HepG2 (cell line): ENCODE data around the gene ANKRD35. TPM values are rescaled to one million over a fixed set of nuclear protein-coding genes. Genes with fewer than 3 reads are reported as not detected.

Experiments
- ATAC-seq: fragments of 200-7000 bp; cut with Tn5 transposase; 3 replicates; pipeline ENCODE4 v1.9.1; 2020; ENCODE audit warnings: mild to moderate bottlenecking, moderate library complexity
- BruUV-seq: library from RNA; stranded (reverse); fragments of 400-500 nt; replicated peaks from 2 replicates; lab custom pipeline; 2021; lab: Mats Ljungman, UMichigan
- CTCF ChIA-PET: fragments of 300-600 bp; formaldehyde crosslinking; extraction: SDS; loops from one replicate; lab custom pipeline; 2021; ENCODE audit warnings: low total read pairs, inconsistent platforms, low intra/inter-chr PET ratio; lab: Yijun Ruan, JAX
- POLR2A ChIA-PET: fragments of 350-600 bp; sonication (Branson Sonifier 250); formaldehyde crosslinking; loops from one replicate; lab custom pipeline; 2020; ENCODE audit warnings: antibody characterized with exemption, inconsistent platforms; lab: Yijun Ruan, JAX
- DNase-seq: peaks from one replicate; pipeline ENCODE4 v3.0.0-alpha.2; 2015; ENCODE audit warnings: low spot score
- FAIRE-seq: peaks from 3 replicates; lab custom pipeline; 2011; peaks lifted over from hg19 to GRCh38; lab: Jason Lieb, UNC
- H2AFZ ChIP-seq: one replicate; pipeline ENCODE4 v1.6.1; 2011; ENCODE audit warnings: low read length, inconsistent platforms
- H3K27ac ChIP-seq: fragments of 300-600 bp; 3 replicates; pipeline ENCODE4 v1.8.0; 2011; ENCODE audit warnings: mixed run types, mild to moderate bottlenecking, mixed read lengths, low read length, inconsistent platforms; ENCODE audit not compliant: insufficient read depth; ENCODE audit errors: extremely low read length
- H3K27me3 ChIP-seq, 2 experiments: fragments of 200-600 bp in 1 of 2; 2 replicates in 1 of 2; 3 replicates in 1 of 2; pipeline versions ENCODE4 v1.6.0 to v1.8.0; 2011; ENCODE audit warnings: low read length in 2 of 2, mild to moderate bottlenecking in 2 of 2, moderate library complexity in 2 of 2, inconsistent platforms in 1 of 2; ENCODE audit not compliant: insufficient read depth in 2 of 2, control insufficient read depth in 1 of 2
- H3K36me3 ChIP-seq, 2 experiments: fragments of 200-600 bp in 1 of 2; replicated peaks in 1 of 2; 2 replicates in 1 of 2; 3 replicates in 1 of 2; pipeline versions ENCODE4 v1.5.1 to v1.8.0; 2011; ENCODE audit warnings: low read length in 2 of 2, inconsistent platforms in 1 of 2; ENCODE audit not compliant: insufficient read depth in 2 of 2, control insufficient read depth in 1 of 2
- H3K4me1 ChIP-seq: 2 replicates; pipeline ENCODE4 v1.5.1; 2012; ENCODE audit warnings: low read length, inconsistent platforms; ENCODE audit not compliant: insufficient read depth
- H3K4me2 ChIP-seq: 2 replicates; pipeline ENCODE4 v1.6.0; 2011; ENCODE audit warnings: low read depth, low read length, inconsistent platforms
- H3K4me3 ChIP-seq, 3 experiments: fragments of 200-600 bp in 1 of 3; sonication (generic), shearing (Covaris generic) in 1 of 3; replicated peaks in 1 of 3; 2 replicates each; pipeline ENCODE4 v1.5.1; 2011 to 2016; ENCODE audit warnings: low read length in 3 of 3, inconsistent platforms in 2 of 3, low read depth in 2 of 3, mild to moderate bottlenecking in 2 of 3, control low read depth in 1 of 3, mixed read lengths in 1 of 3; ENCODE audit not compliant: insufficient read depth in 1 of 3
- H3K79me2 ChIP-seq: one replicate; pipeline ENCODE4 v1.6.1; 2011; ENCODE audit warnings: low read length, inconsistent platforms; ENCODE audit not compliant: insufficient read depth
- H3K9ac ChIP-seq: 2 replicates; pipeline ENCODE4 v1.6.0; 2011; ENCODE audit warnings: mild to moderate bottlenecking, low read depth, low read length, inconsistent platforms; ENCODE audit not compliant: insufficient read depth
- H3K9me3 ChIP-seq: 2 replicates; pipeline ENCODE4 v1.5.1; 2012; ENCODE audit warnings: mild to moderate bottlenecking, low read length
- H4K20me1 ChIP-seq: 2 replicates; pipeline ENCODE4 v1.6.0; 2011; ENCODE audit warnings: inconsistent platforms, mild to moderate bottlenecking, low read length, moderate library complexity; ENCODE audit not compliant: insufficient read depth
- CAMTA2 ChIP-seq: sonication (generic); formaldehyde crosslinking; IDR thresholded peaks from 2 replicates; pipeline ENCODE4 v1.4.0; 2020; ENCODE audit warnings: mild to moderate bottlenecking, missing genetic modification reagents, borderline replicate concordance
- KLF9 ChIP-seq: IDR thresholded peaks from 2 replicates; pipeline ENCODE4 v1.6.1; 2016; ENCODE audit warnings: low read depth
- NR2C2 ChIP-seq: sonication (generic); formaldehyde crosslinking; IDR thresholded peaks from 2 replicates; pipeline ENCODE4 v1.4.0; 2020; ENCODE audit warnings: missing genetic modification reagents, mild to moderate bottlenecking, moderate library complexity, borderline replicate concordance
- SALL1 ChIP-seq: sonication (generic); formaldehyde crosslinking; IDR thresholded peaks from 2 replicates; pipeline ENCODE4 v1.8.0; 2022; ENCODE audit warnings: mild to moderate bottlenecking, missing genetic modification reagents
- SNAPC2 ChIP-seq: sonication (generic); formaldehyde crosslinking; IDR thresholded peaks from 2 replicates; pipeline ENCODE4 v1.8.1; 2022; ENCODE audit warnings: mild to moderate bottlenecking, missing genetic modification reagents
- TP53 ChIP-seq: sonication (generic); formaldehyde crosslinking; conservative IDR thresholded peaks from 2 replicates; pipeline ENCODE4 v1.4.0; 2020; ENCODE audit warnings: missing genetic modification reagents
- TRIM24 ChIP-seq: sonication (generic); formaldehyde crosslinking; IDR thresholded peaks from 2 replicates; pipeline ENCODE4 v1.8.0; 2022; ENCODE audit warnings: mild to moderate bottlenecking, missing genetic modification reagents
- ZNF121 ChIP-seq: sonication (generic); formaldehyde crosslinking; IDR thresholded peaks from 2 replicates; pipeline ENCODE4 v1.5.0; 2020; ENCODE audit warnings: mild to moderate bottlenecking, missing genetic modification reagents
- ZNF552 ChIP-seq: sonication (generic); formaldehyde crosslinking; IDR thresholded peaks from 2 replicates; pipeline ENCODE4 v1.9.0; 2022; ENCODE audit warnings: missing genetic modification reagents, mild to moderate bottlenecking, borderline replicate concordance
- ZNF704 ChIP-seq: sonication (generic); formaldehyde crosslinking; IDR thresholded peaks from 2 replicates; pipeline ENCODE4 v1.8.1; 2023; ENCODE audit warnings: mild to moderate bottlenecking, inconsistent platforms, moderate library complexity, missing genetic modification reagents, borderline replicate concordance
- WGBS: methylation state at CpG from one replicate; pipeline ENCODE4 v1.1.6; 2017; ENCODE audit warnings: low lambda C conversion rate; 5-methylcytosine and 5-hydroxymethylcytosine counted together
- in situ Hi-C: cut with HindIII; loops from 2 replicates; pipeline ENCODE4 v1.10.0; 2017; ENCODE audit warnings: low pct_unique_long_range_greater_than_20kb; ENCODE audit not compliant: extremely low pct_ligation_motif_present
- intact Hi-C: fragments of 100-400 bp; cut with micrococcal nuclease; formaldehyde crosslinking; loops from one replicate; pipeline ENCODE4 v1.10.0; 2022; ENCODE audit not compliant: unreplicated experiment
- polyA plus RNA-seq, 8 experiments: library from polyadenylated mRNA; depleted of rRNA in 3 of 8; stranded (reverse) in 7 of 8; unstranded in 1 of 8; fragments of >200 nt; fragmentation: Illumina TruSeq in 4 of 8; extraction: Trizol in 4 of 8; gene quantifications; 2 replicates each; pipeline versions ENCODE4 v1.2.1 to v1.2.3, GENCODE V29; 2011 to 2016; ENCODE audit warnings: low read depth in 4 of 8, missing spikeins in 1 of 8, mixed read lengths in 1 of 8; ENCODE audit not compliant: insufficient read depth in 1 of 8
- total RNA-seq, 5 experiments: library from RNA; depleted of rRNA; stranded (reverse); fragments of >200 nt; fragmentation: Illumina TruSeq; extraction: Trizol; gene quantifications; 2 replicates each; pipeline ENCODE4 v1.2.3, GENCODE V29; 2016; ENCODE audit warnings: low read depth in 1 of 5

The ANKRD35 gene
- total and polyA plus RNA-seq, 2 of the 13 experiments (the other 11 are each of a cell fraction or from before 2014, with no cell fraction given): 0.02 TPM; not detected in 1

GRCh38 chr1:145895471-145895870 is 9.8 kb upstream of the ANKRD35 start:
- H3K4me1 ChIP-seq: peaks cover 87% of the 10 kb centered on the region
- H4K20me1 ChIP-seq: no peaks in the 10 kb centered on the region
- no peak overlapping the region for H3K27ac ChIP-seq
- no peaks in the 10 kb centered on the region for H3K9me3 ChIP-seq
- ATAC-seq: no peak
- BruUV-seq: no TSS peak
- no peak for FAIRE-seq
- no peak overlapping the region for H3K4me2 ChIP-seq
- DNase-seq: no peak
- ChIA-PET POLR2A (interaction anchor here (1.0 kb wide), 1 partner anchor 62 kb away, joined by 3 read pairs; the partner anchor contains the start of gene LIX1L), CTCF (no interaction called here)
- H3K9ac ChIP-seq: no peak overlapping the region
- TF ChIP-seq ZNF704 (CRISPR knock-in tag) (no peak), CAMTA2 (CRISPR knock-in tag) (no peak), NR2C2 (CRISPR knock-in tag) (no peak), KLF9 (CRISPR knock-in tag) (no peak), SNAPC2 (CRISPR knock-in tag) (no peak), ZNF552 (CRISPR knock-in tag) (no peak), ZNF121 (CRISPR knock-in tag) (no peak), TP53 (no peak), TRIM24 (no peak), SALL1 (CRISPR knock-in tag) (no peak)
- no peak overlapping the region for H3K4me3 ChIP-seq
- H2AFZ ChIP-seq: no peak overlapping the region
- 95% methylated on average over 1 of the region's 1 CpG for WGBS
- no peaks in the 10 kb centered on the region for H3K27me3 ChIP-seq
- in situ Hi-C loops: no loop called here
- intact Hi-C loops: no loop called here
- no peaks in the 10 kb centered on the region for H3K36me3 ChIP-seq
- no peaks in the 10 kb centered on the region for H3K79me2 ChIP-seq
